ENCODE results near the gene ITPKB.

GRCh38 chr1:226638001-226638601 is 101.0 kb downstream of the ITPKB start:
- TF ChIP-seq CTCF (IDR thresholded peaks at IDR 0.05), result no peak
- no peak for TF ChIP-seq POLR2A (IDR thresholded peaks at IDR 0.05)
